ENCODE results near the gene CCDC182. TPM values are rescaled to one million over a fixed set of nuclear protein-coding genes. Genes with fewer than 3 reads are reported as not detected.
A peak's percentile ranks its signal among the peaks of the same experiment; 100 is the strongest.

Gene CCDC182
- polyA plus RNA-seq, 1 of the 3 experiments (the other 2 are of a cell fraction), result not detected

DNA sequence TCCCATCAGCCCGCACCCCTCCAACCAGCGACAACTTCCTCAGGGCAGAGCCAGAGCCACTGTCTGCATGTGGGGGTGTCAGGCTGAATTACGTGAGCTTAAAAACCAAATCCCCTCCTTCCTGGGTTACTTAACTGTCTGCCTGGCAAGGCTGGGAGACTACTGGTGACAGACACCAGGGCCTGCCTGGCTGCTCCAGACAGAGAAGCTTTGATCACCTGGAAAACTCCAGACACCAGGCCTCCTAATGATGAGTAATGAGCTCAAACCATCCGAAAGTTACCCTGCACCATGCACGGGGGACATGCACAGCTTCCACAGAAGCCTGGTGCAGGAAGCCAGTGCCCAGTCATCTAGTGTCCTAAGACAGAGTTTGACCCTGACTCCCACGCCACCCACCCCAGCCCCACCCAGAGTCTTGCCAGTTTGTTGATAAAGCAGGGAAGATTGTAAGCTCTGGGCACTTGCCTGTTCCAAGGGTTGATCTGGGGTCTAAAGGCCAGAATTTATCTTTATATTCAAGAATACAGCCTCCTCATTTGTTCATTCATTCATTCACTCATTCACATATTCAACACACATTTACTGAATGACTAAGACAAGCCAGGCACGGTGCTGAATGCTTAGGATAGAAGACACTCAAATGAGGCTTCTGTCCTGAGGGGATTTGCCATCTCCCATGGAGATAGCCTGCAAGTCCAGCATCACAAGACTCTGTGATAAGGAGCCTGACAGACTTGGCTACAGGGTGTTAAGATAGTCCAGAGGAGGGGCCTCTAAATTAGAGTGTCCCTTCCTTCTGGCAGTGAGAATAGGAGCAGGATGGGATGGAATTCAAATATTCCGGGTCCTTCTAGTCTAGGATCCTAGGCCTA is 7.2 kb upstream of the CCDC182 start:
- Histone ChIP-seq H3K79me2 (ENCODE audit: insufficient read depth) (no peaks in the 10 kb centered on the region), H3K36me3 (replicated peaks in 1 of 2; ENCODE audit: control insufficient read depth in 1 of 2, insufficient read depth in 2 of 2, low read length in 1 of 2) (no peaks in the 10 kb centered on the region), H2AFZ (ENCODE audit: low read depth) (no peak overlapping the region), H3K4me1 (ENCODE audit: control insufficient read depth in 1 of 2, insufficient read depth in 2 of 2, low read depth in 1 of 2, low read length in 1 of 2) (peaks cover 0 to 58% of the 10 kb centered on the region in 2 experiments; a peak in 2 of 4 replicates), H3K9me3 (no peaks in the 10 kb centered on the region), H3K4me3 (ENCODE audit: low read depth in 2 of 2, low read length in 1 of 2) (no peak overlapping the region), H3K27me3 (ENCODE audit: insufficient read depth) (peaks cover 6% of the 10 kb centered on the region; the same call in 1 of the 2 replicates), H3K27ac (ENCODE audit: low read depth in 2 of 2, low read length in 1 of 2) (peak overlapping the region in 1 of 2 experiments; percentile 98; a peak in 2 of 4 replicates), H3K9ac (no peak overlapping the region), H3K9me2 (no peaks in the 10 kb centered on the region), H3K4me2 (no peak overlapping the region), H3F3A (replicated peaks; ENCODE audit: insufficient read depth) (no peaks in the 10 kb centered on the region), H4K20me1 (ENCODE audit: insufficient read depth) (no peaks in the 10 kb centered on the region)
- TF ChIP-seq MAX (IDR thresholded peaks at IDR 0.05; ENCODE audit: low read depth) (no peak), EP300 (IDR thresholded peaks at IDR 0.05; ENCODE audit: borderline replicate concordance in 1 of 2, low read depth in 1 of 2, low read length in 1 of 2) (peak in 1 of 2 experiments; percentile 88; a peak in 2 of 4 replicates), GATA2 (CRISPR knock-in tag; IDR thresholded peaks at IDR 0.05) (peak; percentile 47; the same call in 1 of the 2 replicates), RAD21 (IDR thresholded peaks at IDR 0.05; ENCODE audit: low read length) (0 out of 2 replicates have a peak, but pooled peaks have one; percentile 3), MXI1 (IDR thresholded peaks at IDR 0.05; ENCODE audit: low read depth, low read length) (0 out of 2 replicates have a peak, but pooled peaks have one; percentile 16), FOXJ3 (CRISPR knock-in tag; IDR thresholded peaks at IDR 0.05) (peak; percentile 19; the same call in 1 of the 2 replicates), SMC3 (IDR thresholded peaks at IDR 0.05; ENCODE audit: low read depth, low read length) (peak; percentile 8; the same call in 1 of the 2 replicates), GABPA (IDR thresholded peaks at IDR 0.05; ENCODE audit: low read depth) (no peak), RCOR1 (IDR thresholded peaks at IDR 0.05; ENCODE audit: low read length) (peak; percentile 58; the same call in 1 of the 2 replicates), CHD2 (IDR thresholded peaks at IDR 0.05; ENCODE audit: low read length, partially characterized antibody) (peak; percentile 37)
- TF ChIP-seq, protein P1, sequence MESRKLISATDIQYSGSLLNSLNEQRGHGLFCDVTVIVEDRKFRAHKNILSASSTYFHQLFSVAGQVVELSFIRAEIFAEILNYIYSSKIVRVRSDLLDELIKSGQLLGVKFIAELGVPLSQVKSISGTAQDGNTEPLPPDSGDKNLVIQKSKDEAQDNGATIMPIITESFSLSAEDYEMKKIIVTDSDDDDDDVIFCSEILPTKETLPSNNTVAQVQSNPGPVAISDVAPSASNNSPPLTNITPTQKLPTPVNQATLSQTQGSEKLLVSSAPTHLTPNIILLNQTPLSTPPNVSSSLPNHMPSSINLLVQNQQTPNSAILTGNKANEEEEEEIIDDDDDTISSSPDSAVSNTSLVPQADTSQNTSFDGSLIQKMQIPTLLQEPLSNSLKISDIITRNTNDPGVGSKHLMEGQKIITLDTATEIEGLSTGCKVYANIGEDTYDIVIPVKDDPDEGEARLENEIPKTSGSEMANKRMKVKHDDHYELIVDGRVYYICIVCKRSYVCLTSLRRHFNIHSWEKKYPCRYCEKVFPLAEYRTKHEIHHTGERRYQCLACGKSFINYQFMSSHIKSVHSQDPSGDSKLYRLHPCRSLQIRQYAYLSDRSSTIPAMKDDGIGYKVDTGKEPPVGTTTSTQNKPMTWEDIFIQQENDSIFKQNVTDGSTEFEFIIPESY (IDR thresholded peaks at IDR 0.05; ENCODE audit: borderline replicate concordance, low read depth), result no peak
- DNase-seq, result peak; percentile 63
- ChIA-PET CTCF (interaction anchor here (0.6 to 9.4 kb wide), 17 partner anchors 9 to 1329 kb away, joined by 3 to 117 read pairs (median 4); no protein-coding TSS in a partner anchor), POLR2A (interaction anchor here (0.7 to 2.9 kb wide), 14 partner anchors 10 to 668 kb away, joined by 3 to 30 read pairs (median 4); no protein-coding TSS in a partner anchor)
- 57% methylated on average over 8 of the region's 8 CpGs for WGBS (ENCODE audit: low lambda C conversion rate)

All from SK-N-SH (cell line).